Stomach (tissue), 4 donors: ENCODE measurements around the gene EPB41.

Experiments used
- CTCF ChIP-seq, 7 experiments: fragments of 450-650 bp in 4 of 7; fragments of 200-600 bp in 3 of 7; sonication (generic) in 3 of 7; IDR thresholded peaks; one replicate each; pipeline ENCODE4 v1.5.1; 2016 to 2019; ENCODE audit warnings: antibody characterized with exemption in 7 of 7, control low read depth in 2 of 7, mild to moderate bottlenecking in 1 of 7
- EP300 ChIP-seq: sonication (generic); formaldehyde crosslinking; IDR thresholded peaks from one replicate; pipeline ENCODE4 v1.6.1; 2017; ENCODE audit warnings: antibody characterized with exemption

- TF ChIP-seq EP300 (no peak), CTCF (IDR thresholded peaks at IDR 0.05) (no peak)
Measured at GRCh38 chr1:29162025-29162424, 247.7 kb downstream of the EPB41 start.
